Nucleus accumbens (tissue), 56 donors: Measurements from ENCODE around the gene UBR7.
A peak's percentile ranks its signal among the peaks of the same experiment; 100 is the strongest.
"Not testable (repeated sequence)": the region's sequence is repeated elsewhere in the genome, so short reads cannot be mapped to it uniquely, and the experiment has no call there.

Source experiments
- DNase-seq, 56 donors: peaks; one replicate each; lab custom pipeline; 2025; lab: John Stamatoyannopoulos, UW

The UBR7 gene, protein sequence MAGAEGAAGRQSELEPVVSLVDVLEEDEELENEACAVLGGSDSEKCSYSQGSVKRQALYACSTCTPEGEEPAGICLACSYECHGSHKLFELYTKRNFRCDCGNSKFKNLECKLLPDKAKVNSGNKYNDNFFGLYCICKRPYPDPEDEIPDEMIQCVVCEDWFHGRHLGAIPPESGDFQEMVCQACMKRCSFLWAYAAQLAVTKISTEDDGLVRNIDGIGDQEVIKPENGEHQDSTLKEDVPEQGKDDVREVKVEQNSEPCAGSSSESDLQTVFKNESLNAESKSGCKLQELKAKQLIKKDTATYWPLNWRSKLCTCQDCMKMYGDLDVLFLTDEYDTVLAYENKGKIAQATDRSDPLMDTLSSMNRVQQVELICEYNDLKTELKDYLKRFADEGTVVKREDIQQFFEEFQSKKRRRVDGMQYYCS

DNA sequence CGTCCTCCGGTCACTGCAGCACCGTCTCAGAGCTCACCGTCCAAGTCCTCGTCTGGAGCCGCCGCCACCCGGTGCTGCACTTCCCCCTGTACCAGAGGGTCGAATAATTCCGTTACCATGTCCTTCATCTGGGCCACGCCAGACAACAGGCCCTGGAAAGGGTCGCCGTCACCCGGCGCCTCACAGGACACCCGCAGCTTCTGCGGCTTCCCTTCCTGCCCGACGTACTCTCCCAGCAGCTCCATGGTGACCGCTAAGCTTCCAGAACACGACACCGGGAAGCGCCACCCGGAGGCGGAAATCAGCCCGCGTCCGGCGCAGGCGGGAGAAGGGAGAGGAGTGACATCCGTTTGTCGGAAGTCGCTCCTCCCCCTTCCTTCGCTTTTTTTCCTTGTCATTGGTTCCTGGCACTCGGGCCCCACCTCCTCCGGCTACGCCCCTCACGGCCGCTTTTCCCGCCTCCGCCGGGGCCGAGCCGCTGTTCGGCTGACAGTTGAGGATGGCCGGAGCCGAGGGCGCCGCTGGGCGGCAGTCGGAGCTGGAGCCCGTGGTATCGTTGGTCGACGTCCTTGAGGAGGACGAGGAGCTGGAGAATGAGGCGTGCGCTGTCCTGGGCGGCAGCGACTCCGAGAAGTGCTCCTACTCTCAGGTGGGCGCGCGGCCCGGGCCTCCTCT lies at the start of gene UBR7, which contains the start of gene GON7:
Gene UBR7 (plus strand): TSS at position 464 of the 675 bp plus-strand sequence. CDS start 36 bp downstream, at position 500.
Gene GON7 (minus strand): TSS at position 273 of the 675 bp plus-strand sequence. CDS start 28 bp downstream, at position 245.
- DNase-seq = peak; percentile 51 to 97 (median 94)

DNA sequence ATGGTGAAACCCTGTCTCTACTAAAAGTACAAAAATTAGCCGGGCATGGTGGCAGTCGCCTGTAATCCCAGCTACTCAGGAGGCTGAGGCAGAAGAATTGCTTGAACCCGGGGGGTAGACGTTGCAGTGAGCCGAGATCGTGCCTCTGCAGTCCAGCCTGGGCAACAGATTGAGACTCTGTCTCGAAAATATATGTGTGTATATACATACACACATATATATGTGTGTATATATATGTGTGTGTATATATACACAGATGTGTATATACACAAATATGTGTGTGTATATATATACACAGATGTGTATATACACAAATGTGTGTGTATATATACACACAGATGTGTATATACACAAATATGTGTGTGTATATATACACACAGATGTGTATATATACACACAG lies 48.7 kb upstream of the UBR7 start:
- not testable (repeated sequence) for DNase-seq

DNA sequence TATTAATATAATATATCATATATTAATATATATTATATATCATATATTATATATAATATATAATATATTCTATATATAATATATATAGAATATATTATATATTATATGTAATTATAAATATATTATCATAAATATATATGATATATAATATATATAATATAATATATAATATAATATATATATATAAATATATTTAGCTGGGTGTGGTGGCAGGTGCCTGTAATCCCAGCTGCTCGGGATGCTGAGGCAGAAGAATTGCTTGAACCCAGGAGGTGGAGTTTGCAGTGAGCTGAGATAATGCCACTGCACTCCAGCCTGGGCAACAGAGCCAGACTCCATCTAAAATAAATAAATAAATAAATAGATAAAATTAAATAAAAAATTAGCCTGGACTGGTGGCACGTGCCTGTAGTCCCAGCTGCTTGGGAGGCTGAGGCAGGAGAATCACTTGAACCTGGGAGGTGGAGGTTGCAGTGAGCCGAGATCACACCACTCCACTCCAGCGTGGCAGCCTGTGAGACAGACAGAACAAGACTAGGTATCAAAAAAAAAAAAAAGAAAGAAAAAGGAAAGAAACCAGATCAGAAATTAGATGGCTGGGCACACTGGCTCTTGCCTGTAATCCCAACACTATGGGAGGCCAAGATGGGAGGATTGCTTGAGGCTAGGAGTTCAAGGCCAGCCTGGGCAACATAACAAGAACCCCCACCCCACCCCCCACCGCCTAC lies 47.3 kb upstream of the UBR7 start:
- DNase-seq = not testable (repeated sequence)

DNA sequence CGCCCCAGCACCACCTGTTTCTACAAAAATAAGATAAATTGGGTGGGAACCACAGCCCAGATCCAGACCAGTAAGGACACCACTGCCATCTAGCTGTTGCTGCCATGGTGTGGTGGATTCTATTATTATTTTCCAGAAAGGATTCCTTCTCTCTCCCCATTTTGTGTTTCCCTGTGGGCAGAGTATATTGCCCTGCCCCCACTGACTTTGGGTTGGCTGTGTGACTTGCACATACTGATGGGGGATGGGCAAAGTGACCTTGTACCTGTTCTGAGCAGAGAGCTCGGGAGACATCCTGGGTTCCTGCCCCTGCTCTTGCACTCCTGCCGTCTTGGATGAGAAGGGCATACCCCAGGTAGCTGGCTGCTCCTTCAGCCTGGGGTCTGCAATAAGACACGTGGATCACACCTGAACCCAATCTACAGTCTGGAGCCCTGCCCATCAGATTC lies 46.7 kb upstream of the UBR7 start:
- peak in 1 of 56 donors; percentile 17 for DNase-seq

- no peak for DNase-seq
These were observed 45.6 kb upstream of the UBR7 start for GRCh38 chr14:93161411-93161940.

DNA sequence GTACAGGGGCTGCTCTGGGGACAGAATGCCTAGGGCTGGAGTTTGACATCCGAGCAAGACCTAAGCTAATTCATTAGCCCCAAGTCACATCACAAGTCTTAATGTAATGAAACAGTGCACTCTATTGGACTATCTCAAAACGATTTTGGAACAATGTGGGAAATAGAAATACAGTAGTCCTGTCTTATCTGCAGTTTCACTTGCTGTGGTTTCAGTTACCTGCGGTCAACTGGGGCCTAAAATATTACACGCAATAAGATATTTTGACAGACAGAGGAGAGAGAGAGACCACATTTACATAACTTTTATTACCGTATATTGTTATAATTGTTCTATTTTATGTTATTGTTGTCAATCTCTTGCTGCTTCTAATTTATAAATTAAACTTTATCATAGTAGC lies 43.5 kb upstream of the UBR7 start:
- DNase-seq = no peak

GRCh38 chr14:93165271-93166265 lies 41.5 kb upstream of the UBR7 start:
- DNase-seq = not testable (repeated sequence)

DNA sequence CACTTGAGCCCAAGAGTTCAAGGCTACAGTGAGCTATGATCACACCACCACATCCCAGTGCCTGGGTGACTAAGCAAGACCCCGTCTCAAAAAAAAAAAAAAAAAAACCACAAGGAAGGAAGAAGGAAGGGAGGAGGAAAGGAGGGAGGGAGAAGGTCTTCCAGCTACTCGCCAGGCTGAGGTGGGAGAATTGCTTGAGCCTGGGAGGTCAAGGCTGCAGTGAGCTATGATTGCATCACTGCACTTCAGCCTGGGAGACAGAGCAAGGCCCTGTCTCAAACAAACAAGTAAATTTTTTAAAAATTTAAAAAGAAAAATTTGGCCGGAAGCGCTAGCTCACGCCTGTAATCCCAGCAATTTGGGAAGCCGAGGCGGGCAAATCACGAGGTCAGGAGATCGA lies 38.4 kb upstream of the UBR7 start:
- DNase-seq = not testable (repeated sequence)

DNA sequence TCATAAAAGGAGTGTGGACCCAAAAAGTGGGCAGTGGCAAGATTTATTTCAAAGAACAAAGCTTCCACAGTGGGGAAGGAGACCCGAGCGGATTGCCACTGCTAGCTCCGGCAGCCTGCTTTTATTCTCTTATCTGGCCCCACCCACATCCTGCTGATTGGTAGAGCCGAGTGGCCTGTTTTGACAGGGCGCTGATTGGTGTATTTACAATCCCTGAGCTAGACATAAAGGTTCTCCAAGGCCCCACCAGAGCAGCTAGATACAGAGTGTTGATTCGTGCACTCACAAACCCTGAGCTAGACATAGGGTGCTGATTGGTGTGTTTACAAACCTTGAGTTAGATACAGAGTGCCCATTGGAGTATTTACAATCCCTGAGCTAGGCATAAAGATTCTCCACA lies 37.4 kb upstream of the UBR7 start:
- not testable (repeated sequence) for DNase-seq

GRCh38 chr14:93170141-93170540 lies 36.9 kb upstream of the UBR7 start:
- not testable (repeated sequence) for DNase-seq

DNA sequence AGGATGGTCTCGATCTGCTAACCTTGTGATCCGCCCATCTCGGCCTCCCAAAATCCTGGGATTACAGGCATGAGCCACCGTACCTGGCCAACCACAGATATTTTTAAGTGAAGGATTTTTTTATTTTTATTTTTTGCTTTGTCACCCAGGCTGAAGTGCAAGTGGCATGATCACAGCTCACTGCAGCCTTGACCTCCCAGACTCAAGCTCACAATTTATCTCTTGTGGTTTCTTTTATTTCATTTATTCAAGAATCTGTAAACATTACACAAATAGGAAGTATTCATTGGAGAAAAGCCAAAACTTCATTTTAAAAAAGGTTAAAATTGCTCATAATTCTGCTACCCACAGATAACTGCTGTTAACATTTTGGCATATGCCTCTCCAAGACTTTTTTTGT lies 35.7 kb upstream of the UBR7 start:
- DNase-seq = no peak

DNA sequence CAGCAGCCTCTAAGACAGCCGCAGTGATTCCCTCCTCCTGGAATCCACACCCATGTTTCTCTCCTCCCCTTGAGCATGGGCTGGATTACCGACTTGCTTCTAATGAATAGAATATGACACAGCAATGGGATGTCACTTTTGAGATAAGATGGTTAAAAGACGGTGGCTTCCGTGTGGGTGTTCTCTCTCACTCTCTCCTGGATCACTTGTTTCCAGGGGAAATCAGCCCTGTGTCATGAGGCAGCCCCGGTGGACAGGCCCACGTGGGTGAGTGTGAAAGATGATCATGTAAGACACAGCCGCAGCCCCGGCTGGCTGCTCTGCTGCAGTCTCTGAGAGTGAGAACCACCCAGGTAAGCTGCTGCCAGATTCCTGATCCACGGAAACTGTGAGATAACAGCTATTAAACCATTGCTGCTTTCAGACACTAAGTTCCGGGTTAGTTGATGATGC lies 33.1 kb upstream of the UBR7 start:
- peak in 39 of 56 donors; percentile 6 to 88 (median 45) for DNase-seq

GRCh38 chr14:93174731-93175130 lies 32.3 kb upstream of the UBR7 start:
- DNase-seq = not testable (repeated sequence)

DNA sequence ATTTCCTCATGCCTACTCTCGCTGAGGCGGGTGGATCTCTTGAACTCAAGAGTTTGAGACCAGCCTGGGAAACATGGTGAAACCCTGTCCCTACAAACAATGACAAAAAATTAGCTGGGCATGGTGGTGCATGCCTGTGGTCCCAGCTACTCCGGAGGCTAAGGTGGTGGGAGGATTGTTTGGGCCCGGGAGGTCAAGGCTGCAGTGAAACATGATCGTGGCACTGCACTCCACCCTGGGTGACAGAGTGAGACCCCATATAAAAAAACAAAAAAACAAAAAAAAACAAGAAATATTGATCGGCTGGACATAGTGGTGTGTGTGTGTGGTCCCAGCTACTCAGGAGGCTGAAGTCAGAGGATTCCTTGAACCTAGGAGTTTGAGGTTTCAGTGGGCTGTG lies 31.6 kb upstream of the UBR7 start:
- DNase-seq = no peak

DNA sequence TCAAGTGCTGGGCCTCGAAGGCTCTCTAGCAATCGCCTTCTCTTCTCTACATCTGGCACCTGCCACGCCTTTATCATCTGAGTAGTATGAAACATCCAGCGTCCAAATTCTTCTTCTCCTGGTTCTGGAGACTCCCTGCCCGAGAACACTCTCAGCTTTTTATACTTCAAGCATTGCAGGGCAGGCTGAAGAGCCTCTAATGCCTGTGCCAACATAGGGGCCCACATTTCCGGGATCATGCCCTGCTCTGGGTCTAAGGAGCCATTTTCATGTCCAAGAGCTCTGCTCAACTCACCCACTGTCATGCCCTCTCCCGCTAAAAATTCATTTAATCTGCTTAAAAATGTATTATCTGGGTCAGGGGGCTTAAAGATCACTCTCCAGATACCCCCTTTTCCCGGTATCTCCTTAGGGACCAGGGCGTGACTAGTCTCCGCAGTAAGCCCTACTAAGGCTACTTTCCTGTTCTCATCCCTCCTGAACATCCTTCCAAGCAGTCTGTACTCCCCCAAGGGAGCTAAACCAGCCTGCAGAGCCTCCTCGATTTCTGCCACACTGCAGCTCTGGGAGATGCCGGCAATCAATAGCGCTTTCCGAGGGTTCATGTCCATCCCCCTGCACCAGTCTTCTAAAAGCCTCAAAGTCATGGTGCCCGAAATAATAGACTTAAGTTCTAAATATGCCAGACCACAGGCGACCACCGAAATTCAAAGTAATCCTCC lies 23.3 kb upstream of the UBR7 start:
- no peak for DNase-seq

DNA sequence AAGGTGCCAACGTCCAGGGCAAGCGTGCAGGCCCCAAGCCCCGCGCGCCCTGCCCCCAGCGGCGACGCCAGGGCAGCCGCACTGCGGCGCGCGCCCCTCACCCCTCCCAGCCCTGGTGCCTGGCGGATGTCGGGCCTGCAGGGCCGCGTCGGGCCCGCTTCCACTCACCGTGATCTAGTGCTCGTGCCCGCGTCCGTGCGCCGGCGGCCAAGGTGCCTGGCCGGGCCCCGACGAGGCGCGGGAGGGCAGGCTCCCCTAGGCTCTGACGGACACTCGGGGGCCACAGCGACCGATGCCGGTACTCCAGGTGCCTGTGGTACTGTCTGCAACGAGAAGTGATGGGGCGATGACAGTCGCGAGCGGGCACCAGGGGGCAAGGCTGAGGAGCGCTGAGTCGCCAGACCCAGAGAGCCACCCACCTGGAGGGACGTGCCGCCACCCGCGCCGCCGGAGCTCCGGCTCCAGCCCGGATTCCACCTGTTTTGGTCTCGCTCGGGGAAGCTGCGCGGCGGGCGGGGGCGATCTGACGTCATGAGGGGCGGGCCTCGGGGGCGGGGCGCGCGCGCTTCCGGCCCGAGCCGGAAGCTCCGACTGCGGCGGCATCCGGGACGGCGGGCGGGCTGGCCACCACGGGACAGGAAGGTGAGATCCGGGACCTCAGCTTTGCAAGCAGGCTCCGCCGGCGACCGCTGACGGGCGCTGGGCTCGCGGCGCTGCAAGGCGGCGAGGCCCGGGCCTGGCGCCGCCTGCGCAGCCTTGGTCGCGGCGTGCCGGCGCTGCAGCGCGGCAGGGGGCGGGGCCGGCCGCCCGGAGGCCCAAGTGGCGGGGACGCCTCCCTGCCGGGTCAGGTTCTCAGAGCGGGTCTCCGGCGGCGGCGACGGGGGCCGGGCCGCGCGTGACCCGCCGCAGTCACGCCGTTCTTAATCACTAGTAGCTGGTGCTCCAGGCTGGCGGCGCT lies 22.4 kb upstream of the UBR7 start, which contains the start of the genes LYSET and MOAP1:
Gene LYSET (plus strand): TSS at position 927 of the 958 bp plus-strand sequence. CDS start 89 bp downstream, outside the sequence.
Gene MOAP1 (minus strand): TSS at position 507 of the 958 bp plus-strand sequence. CDS start 655 bp downstream, outside the sequence.
- peak in 55 of 56 donors; percentile 24 to 92 (median 86) for DNase-seq

DNA sequence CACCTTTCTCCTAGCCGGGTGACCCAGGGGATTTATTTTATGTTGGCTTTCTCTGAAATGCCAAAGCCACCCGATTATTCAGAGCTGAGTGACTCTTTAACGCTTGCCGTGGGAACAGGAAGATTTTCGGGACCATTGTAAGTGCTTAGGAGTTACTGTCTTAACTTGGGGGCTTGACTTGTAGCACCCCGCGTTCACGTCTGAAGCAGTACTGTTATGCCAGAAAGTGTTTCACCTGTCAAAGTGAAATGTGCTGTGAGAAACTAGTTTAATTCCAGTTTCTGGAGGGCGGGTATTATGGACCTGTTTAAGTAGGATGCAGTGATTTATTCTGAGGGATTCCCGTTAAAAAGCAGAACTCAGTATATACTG lies 21.7 kb upstream of the UBR7 start:
- DNase-seq = no peak
